ENCODE measurements around the gene UBAC1. TPM values are rescaled to one million over a fixed set of nuclear protein-coding genes. Genes with fewer than 3 reads are reported as not detected.

UBAC1 gene
- total and polyA plus RNA-seq, 2 donors: 42.3 to 73.6 TPM

GRCh38 chr9:135889564-135890189, 71.5 kb downstream of the UBAC1 start:
- DNase-seq (ENCODE audit: low read depth in 6 of 9, low spot score in 9 of 9): no peak
- WGBS: 94% methylated on average over 19 of the region's 19 CpGs
- Histone ChIP-seq H3K4me3 (ENCODE audit: low read length in 2 of 2) (no peak overlapping the region), H3K27ac (ENCODE audit: low read depth in 1 of 2, low read length in 1 of 2) (peak overlapping the region; percentile 71 to 75), H3K27me3 (ENCODE audit: control insufficient read depth in 2 of 2, insufficient read depth in 1 of 2, low read length in 1 of 2) (no peaks in the 10 kb centered on the region), H3K9me3 (ENCODE audit: control insufficient read depth in 2 of 2, insufficient read depth in 1 of 2, low read length in 1 of 2) (no peaks in the 10 kb centered on the region), H3K36me3 (ENCODE audit: control insufficient read depth in 2 of 2, insufficient read depth in 2 of 2, low read length in 1 of 2) (no peaks in the 10 kb centered on the region), H3K4me1 (ENCODE audit: control insufficient read depth in 2 of 2, insufficient read depth in 2 of 2, low read length in 2 of 2) (peaks cover 19 to 47% of the 10 kb centered on the region in 2 donors)

DNA sequence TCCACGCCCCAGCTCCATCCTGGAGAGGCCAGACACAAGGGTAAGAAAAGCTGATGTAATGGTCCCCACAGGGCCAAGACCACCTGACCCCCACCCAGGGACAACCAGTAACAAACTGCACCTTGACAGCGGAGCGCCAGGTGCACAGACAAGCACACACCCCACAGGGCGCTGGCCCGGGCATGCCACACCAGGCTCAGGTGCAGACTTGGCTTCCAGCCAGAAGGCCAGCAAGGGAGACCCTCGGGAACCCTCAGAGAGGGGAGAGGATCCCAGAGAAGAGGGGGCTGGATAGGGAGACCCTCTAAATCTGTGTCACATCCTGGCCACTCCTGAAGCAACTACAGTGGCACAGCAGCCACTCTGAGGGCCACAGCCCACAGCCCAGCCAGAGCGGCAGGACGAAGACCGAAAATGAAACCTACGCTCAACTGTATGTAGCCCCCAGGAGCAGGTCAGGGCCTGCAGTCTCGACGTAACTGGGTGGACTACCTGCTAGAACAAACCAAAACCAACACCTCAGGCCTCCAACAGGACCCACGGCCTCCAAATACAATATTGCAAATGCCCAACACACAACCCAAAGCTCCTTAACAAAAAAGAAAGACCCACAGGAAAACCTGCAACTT, 72.3 kb downstream of the UBAC1 start:
- WGBS: 89% methylated on average over 13 of the region's 13 CpGs
- H3K27ac ChIP-seq (ENCODE audit: low read depth in 1 of 2, low read length in 1 of 2): peak overlapping the region; percentile 71 to 75

GRCh38 chr9:135888126-135888765, 72.9 kb downstream of the UBAC1 start:
- DNase-seq (ENCODE audit: low read depth in 6 of 9, low spot score in 9 of 9): no peak
- H3K36me3 ChIP-seq (ENCODE audit: control insufficient read depth in 2 of 2, insufficient read depth in 2 of 2, low read length in 1 of 2): no peaks in the 10 kb centered on the region
- peak overlapping the region in 1 of 2 donors; percentile 15 for H3K4me3 ChIP-seq (ENCODE audit: low read length in 2 of 2)
- peak overlapping the region in 1 of 2 donors; percentile 80 for H3K27ac ChIP-seq (ENCODE audit: low read depth in 1 of 2, low read length in 1 of 2)
- peaks cover 15 to 47% of the 10 kb centered on the region in 2 donors for H3K4me1 ChIP-seq (ENCODE audit: control insufficient read depth in 2 of 2, insufficient read depth in 2 of 2, low read length in 2 of 2)
- no peaks in the 10 kb centered on the region for H3K9me3 ChIP-seq (ENCODE audit: control insufficient read depth in 2 of 2, insufficient read depth in 1 of 2, low read length in 1 of 2)
- WGBS: 86% methylated on average over 22 of the region's 22 CpGs
- no peaks in the 10 kb centered on the region for H3K27me3 ChIP-seq (ENCODE audit: control insufficient read depth in 2 of 2, insufficient read depth in 1 of 2, low read length in 1 of 2)

More for the DNA sequence above, 72.3 kb downstream of the UBAC1 start:
- peak in 1 of 9 donors; percentile 12 for DNase-seq (ENCODE audit: low read depth in 6 of 9, low spot score in 9 of 9)
- Histone ChIP-seq H3K27me3 (ENCODE audit: control insufficient read depth in 2 of 2, insufficient read depth in 1 of 2, low read length in 1 of 2) (no peaks in the 10 kb centered on the region), H3K4me1 (ENCODE audit: control insufficient read depth in 2 of 2, insufficient read depth in 2 of 2, low read length in 2 of 2) (peaks cover 15 to 47% of the 10 kb centered on the region in 2 donors), H3K9me3 (ENCODE audit: control insufficient read depth in 2 of 2, insufficient read depth in 1 of 2, low read length in 1 of 2) (no peaks in the 10 kb centered on the region), H3K4me3 (ENCODE audit: low read length in 2 of 2) (no peak overlapping the region), H3K36me3 (ENCODE audit: control insufficient read depth in 2 of 2, insufficient read depth in 2 of 2, low read length in 1 of 2) (no peaks in the 10 kb centered on the region)

- peak in 7 of 9 donors; percentile 50 to 88 (median 66) for DNase-seq (ENCODE audit: low read depth in 6 of 9, low spot score in 9 of 9)
Measured at GRCh38 chr9:135887585-135888050, 73.6 kb downstream of the UBAC1 start.

GRCh38 chr9:135887021-135887507, 74.1 kb downstream of the UBAC1 start:
- WGBS: 40% methylated on average over 18 of the region's 18 CpGs
- H3K4me3 ChIP-seq (ENCODE audit: low read length in 2 of 2): peak overlapping the region; percentile 15 to 31
- no peak for DNase-seq (ENCODE audit: low read depth in 6 of 9, low spot score in 9 of 9)
- H3K27ac ChIP-seq (ENCODE audit: low read depth in 1 of 2, low read length in 1 of 2): peak overlapping the region; percentile 80
- H3K9me3 ChIP-seq (ENCODE audit: control insufficient read depth in 2 of 2, insufficient read depth in 1 of 2, low read length in 1 of 2): no peaks in the 10 kb centered on the region
- H3K36me3 ChIP-seq (ENCODE audit: control insufficient read depth in 2 of 2, insufficient read depth in 2 of 2, low read length in 1 of 2): no peaks in the 10 kb centered on the region
- H3K4me1 ChIP-seq (ENCODE audit: control insufficient read depth in 2 of 2, insufficient read depth in 2 of 2, low read length in 2 of 2): peaks cover 15 to 47% of the 10 kb centered on the region in 2 donors
- no peaks in the 10 kb centered on the region for H3K27me3 ChIP-seq (ENCODE audit: control insufficient read depth in 2 of 2, insufficient read depth in 1 of 2, low read length in 1 of 2)

More at GRCh38 chr9:135887585-135888050, 73.6 kb downstream of the UBAC1 start:
- Histone ChIP-seq H3K4me1 (ENCODE audit: control insufficient read depth in 2 of 2, insufficient read depth in 2 of 2, low read length in 2 of 2) (peaks cover 15 to 47% of the 10 kb centered on the region in 2 donors), H3K27ac (ENCODE audit: low read depth in 1 of 2, low read length in 1 of 2) (peak overlapping the region; percentile 80), H3K27me3 (ENCODE audit: control insufficient read depth in 2 of 2, insufficient read depth in 1 of 2, low read length in 1 of 2) (no peaks in the 10 kb centered on the region), H3K4me3 (ENCODE audit: low read length in 2 of 2) (peak overlapping the region; percentile 15 to 31), H3K9me3 (ENCODE audit: control insufficient read depth in 2 of 2, insufficient read depth in 1 of 2, low read length in 1 of 2) (no peaks in the 10 kb centered on the region), H3K36me3 (ENCODE audit: control insufficient read depth in 2 of 2, insufficient read depth in 2 of 2, low read length in 1 of 2) (no peaks in the 10 kb centered on the region)
- 10% methylated on average over 12 of the region's 12 CpGs for WGBS

DNA sequence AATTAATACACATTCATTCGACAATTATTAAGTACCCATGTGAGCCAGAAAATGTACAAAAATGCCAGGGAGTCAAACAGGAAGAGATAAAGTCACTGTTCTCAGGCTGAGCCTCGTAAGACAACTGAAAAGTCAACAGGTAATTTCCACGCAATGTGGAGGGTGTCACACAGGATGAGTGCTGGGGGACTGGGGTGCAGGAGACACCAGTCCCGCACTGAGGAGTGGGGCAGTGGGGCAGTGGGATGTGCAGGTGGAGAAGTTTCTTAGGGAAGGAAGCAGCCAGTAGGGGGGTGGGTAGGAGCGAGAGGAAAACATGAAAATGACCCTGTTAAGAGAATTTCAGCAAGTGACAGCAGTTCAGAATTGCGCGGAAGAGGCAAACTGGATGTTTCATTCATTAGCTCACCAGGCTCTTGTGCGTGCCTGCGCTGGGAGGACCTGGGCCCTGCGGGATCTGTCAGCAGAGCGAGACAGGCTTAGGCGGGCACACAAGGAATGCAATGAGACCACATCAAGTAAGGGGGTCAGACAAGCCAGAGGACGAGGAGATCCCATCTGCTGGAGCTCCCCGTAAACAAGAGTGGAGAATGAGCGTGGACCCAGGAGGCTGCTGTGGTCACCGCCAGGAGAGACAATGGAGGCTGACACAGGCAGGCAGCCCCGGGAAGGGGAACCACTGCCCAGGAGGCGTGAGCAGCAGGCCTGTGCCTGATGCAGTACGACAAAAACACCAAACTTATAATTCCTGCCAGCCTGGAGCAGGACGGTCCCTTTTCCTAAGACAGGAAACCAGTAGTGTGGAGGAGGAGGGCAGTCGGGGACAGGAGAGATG, 74.8 kb downstream of the UBAC1 start:
- Histone ChIP-seq H3K4me1 (ENCODE audit: control insufficient read depth in 2 of 2, insufficient read depth in 2 of 2, low read length in 2 of 2) (peaks cover 15 to 46% of the 10 kb centered on the region in 2 donors), H3K36me3 (ENCODE audit: control insufficient read depth in 2 of 2, insufficient read depth in 2 of 2, low read length in 1 of 2) (peaks cover 0 to 6% of the 10 kb centered on the region in 2 donors), H3K27ac (ENCODE audit: low read depth in 1 of 2, low read length in 1 of 2) (peak overlapping the region; percentile 80), H3K27me3 (ENCODE audit: control insufficient read depth in 2 of 2, insufficient read depth in 1 of 2, low read length in 1 of 2) (no peaks in the 10 kb centered on the region), H3K9me3 (ENCODE audit: control insufficient read depth in 2 of 2, insufficient read depth in 1 of 2, low read length in 1 of 2) (no peaks in the 10 kb centered on the region), H3K4me3 (ENCODE audit: low read length in 2 of 2) (no peak overlapping the region)
- 89% methylated on average over 21 of the region's 21 CpGs for WGBS
- no peak for DNase-seq (ENCODE audit: low read depth in 6 of 9, low spot score in 9 of 9)

DNA sequence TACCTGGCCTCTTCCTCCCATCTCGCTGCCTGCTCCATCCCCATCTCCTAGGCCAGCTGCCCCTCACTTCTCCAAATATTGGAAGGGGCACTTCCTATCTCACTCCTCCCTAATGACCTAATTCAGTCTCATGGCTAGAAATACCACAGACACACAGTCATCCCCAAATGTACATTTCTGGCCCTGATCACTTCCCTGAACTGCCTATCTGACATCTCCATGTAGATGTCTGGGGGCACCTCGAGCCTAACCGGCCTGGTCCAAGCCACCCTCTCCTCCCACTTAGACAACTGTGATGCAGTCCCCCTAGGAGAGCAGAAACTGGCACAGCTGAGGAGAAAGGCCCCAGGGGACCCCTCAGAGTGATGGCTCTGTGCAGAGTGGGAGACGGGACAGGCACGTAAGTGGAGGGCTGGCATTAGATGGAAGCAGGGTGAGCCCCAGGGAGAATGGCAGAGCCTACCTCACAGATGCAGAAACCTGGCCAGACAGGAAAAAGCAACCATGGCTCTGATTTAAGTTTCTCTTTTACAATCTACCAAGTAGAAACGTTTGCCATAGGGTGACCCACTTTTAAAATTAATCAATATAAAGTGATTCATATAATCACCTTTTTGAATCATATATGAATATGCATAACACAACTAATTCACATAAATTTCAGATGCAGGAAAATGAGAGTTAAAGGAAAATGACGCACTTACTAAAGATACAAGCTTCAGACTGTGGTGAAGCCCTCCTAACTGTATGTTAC, 75.9 kb downstream of the UBAC1 start:
- peaks cover 0 to 8% of the 10 kb centered on the region in 2 donors for H3K36me3 ChIP-seq (ENCODE audit: control insufficient read depth in 2 of 2, insufficient read depth in 2 of 2, low read length in 1 of 2)
- H3K27ac ChIP-seq (ENCODE audit: low read depth in 1 of 2, low read length in 1 of 2): no peak overlapping the region
- peaks cover 15 to 39% of the 10 kb centered on the region in 2 donors for H3K4me1 ChIP-seq (ENCODE audit: control insufficient read depth in 2 of 2, insufficient read depth in 2 of 2, low read length in 2 of 2)
- no peaks in the 10 kb centered on the region for H3K27me3 ChIP-seq (ENCODE audit: control insufficient read depth in 2 of 2, insufficient read depth in 1 of 2, low read length in 1 of 2)
- H3K9me3 ChIP-seq (ENCODE audit: control insufficient read depth in 2 of 2, insufficient read depth in 1 of 2, low read length in 1 of 2): no peaks in the 10 kb centered on the region
- DNase-seq (ENCODE audit: low read depth in 6 of 9, low spot score in 9 of 9): no peak
- 84% methylated on average over 7 of the region's 7 CpGs for WGBS
- H3K4me3 ChIP-seq (ENCODE audit: low read length in 2 of 2): no peak overlapping the region

All from thymus (tissue), 11 donors.